Glutamatergic neuron (in vitro differentiated cells): Measurements from ENCODE around the gene DDIAS. TPM values are rescaled to one million over a fixed set of nuclear protein-coding genes. Genes with fewer than 3 reads are reported as not detected.
"Not testable (repeated sequence)": the region's sequence is repeated elsewhere in the genome, so short reads cannot be mapped to it uniquely, and the experiment has no call there.

Experiments used
- DNase-seq: peaks from one replicate; pipeline ENCODE4 v3.0.0; 2022
- H3K27ac Mint-ChIP-seq: one replicate; pipeline ENCODE4 v1.8.0; 2020; ENCODE audit warnings: mild to moderate bottlenecking, mixed read lengths, inconsistent platforms; ENCODE audit not compliant: unreplicated experiment
- H3K27me3 Mint-ChIP-seq: one replicate; pipeline ENCODE4 v1.8.0; 2020; ENCODE audit warnings: mild to moderate bottlenecking, moderate library complexity, mixed read lengths, inconsistent platforms; ENCODE audit not compliant: unreplicated experiment
- H3K36me3 Mint-ChIP-seq: one replicate; pipeline ENCODE4 v1.8.0; 2020; ENCODE audit warnings: mild to moderate bottlenecking, mixed read lengths, inconsistent platforms; ENCODE audit not compliant: unreplicated experiment
- H3K4me1 Mint-ChIP-seq: one replicate; pipeline ENCODE4 v1.8.0; 2020; ENCODE audit warnings: mild to moderate bottlenecking, low read depth, mixed read lengths, inconsistent platforms; ENCODE audit not compliant: unreplicated experiment
- H3K4me3 Mint-ChIP-seq: one replicate; pipeline ENCODE4 v1.8.0; 2020; ENCODE audit warnings: mild to moderate bottlenecking, mixed read lengths, inconsistent platforms; ENCODE audit not compliant: unreplicated experiment
- H3K9me3 Mint-ChIP-seq: one replicate; pipeline ENCODE4 v1.8.0; 2020; ENCODE audit warnings: mild to moderate bottlenecking, moderate library complexity, mixed read lengths, inconsistent platforms; ENCODE audit not compliant: unreplicated experiment
- total RNA-seq: library from RNA; stranded (reverse); fragmentation: NEBNext Ultra II Directional; extraction: Animal tissue kit (Norgen Biotek cat#: 25700); gene quantifications from one replicate; pipeline ENCODE4 v1.2.1, GENCODE V29; 2021; ENCODE audit not compliant: unreplicated experiment
- TF ChIP-seq, protein P1 (sequence below): fragments of 200-600 bp; sonication (generic); IDR thresholded peaks from one replicate; pipeline ENCODE4 v1.5.0; 2021; ENCODE audit not compliant: partially characterized antibody, unreplicated experiment

Gene DDIAS
- total RNA-seq, 1 donor from 2014 or later: 2.0 TPM

DNA sequence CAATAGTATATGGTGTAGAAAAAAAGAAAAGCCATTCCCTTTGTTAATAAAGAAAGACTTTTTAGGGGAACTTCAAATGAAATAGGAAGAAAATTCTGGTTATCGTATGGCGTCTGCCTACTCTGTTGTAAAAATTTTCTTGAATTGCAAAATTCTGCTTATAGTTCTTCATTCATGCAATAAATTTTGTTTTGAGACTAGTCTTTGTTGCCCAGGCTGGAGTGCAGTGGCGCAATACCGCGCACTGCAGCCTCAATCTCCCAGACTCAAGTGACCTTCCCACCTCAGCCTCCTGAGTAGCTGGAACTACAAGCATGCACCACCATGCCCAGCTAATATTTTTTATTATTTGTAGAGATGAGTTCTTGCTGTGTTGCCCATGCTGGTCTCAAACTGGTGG, 5.8 kb downstream of the DDIAS start:
- TF ChIP-seq, protein P1, sequence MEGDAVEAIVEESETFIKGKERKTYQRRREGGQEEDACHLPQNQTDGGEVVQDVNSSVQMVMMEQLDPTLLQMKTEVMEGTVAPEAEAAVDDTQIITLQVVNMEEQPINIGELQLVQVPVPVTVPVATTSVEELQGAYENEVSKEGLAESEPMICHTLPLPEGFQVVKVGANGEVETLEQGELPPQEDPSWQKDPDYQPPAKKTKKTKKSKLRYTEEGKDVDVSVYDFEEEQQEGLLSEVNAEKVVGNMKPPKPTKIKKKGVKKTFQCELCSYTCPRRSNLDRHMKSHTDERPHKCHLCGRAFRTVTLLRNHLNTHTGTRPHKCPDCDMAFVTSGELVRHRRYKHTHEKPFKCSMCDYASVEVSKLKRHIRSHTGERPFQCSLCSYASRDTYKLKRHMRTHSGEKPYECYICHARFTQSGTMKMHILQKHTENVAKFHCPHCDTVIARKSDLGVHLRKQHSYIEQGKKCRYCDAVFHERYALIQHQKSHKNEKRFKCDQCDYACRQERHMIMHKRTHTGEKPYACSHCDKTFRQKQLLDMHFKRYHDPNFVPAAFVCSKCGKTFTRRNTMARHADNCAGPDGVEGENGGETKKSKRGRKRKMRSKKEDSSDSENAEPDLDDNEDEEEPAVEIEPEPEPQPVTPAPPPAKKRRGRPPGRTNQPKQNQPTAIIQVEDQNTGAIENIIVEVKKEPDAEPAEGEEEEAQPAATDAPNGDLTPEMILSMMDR: no peak
- Mint-ChIP-seq H3K36me3 (peaks cover 6% of the 10 kb centered on the region), H3K27ac (no peak overlapping the region), H3K9me3 (no peaks in the 10 kb centered on the region), H3K4me3 (no peak overlapping the region), H3K27me3 (no peaks in the 10 kb centered on the region), H3K4me1 (peaks cover 1% of the 10 kb centered on the region)
- no peak for DNase-seq

DNA sequence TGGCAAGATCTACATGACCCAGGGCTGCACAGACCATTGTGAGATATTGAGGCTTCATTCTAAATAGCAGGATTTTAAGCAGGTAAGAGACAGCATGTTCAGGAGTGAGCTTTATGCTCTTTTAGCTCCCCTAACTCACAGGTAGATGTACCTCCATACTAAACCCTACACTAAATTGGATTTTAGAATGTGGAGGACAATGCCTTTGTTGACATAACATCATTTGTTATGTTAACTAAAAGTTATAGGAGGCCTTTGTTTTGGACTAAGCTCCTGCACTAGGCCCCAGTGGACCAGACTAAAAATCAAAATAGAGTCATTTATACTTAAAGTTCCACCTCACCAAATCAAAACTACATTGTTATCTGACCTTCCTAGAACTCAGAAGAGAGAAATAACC, 6.8 kb downstream of the DDIAS start:
- Mint-ChIP-seq H3K27ac (no peak overlapping the region), H3K36me3 (peaks cover 11% of the 10 kb centered on the region), H3K27me3 (no peaks in the 10 kb centered on the region), H3K4me3 (no peak overlapping the region), H3K4me1 (no peaks in the 10 kb centered on the region), H3K9me3 (no peaks in the 10 kb centered on the region)
- no peak for DNase-seq
- TF ChIP-seq, protein P1: no peak

DNA sequence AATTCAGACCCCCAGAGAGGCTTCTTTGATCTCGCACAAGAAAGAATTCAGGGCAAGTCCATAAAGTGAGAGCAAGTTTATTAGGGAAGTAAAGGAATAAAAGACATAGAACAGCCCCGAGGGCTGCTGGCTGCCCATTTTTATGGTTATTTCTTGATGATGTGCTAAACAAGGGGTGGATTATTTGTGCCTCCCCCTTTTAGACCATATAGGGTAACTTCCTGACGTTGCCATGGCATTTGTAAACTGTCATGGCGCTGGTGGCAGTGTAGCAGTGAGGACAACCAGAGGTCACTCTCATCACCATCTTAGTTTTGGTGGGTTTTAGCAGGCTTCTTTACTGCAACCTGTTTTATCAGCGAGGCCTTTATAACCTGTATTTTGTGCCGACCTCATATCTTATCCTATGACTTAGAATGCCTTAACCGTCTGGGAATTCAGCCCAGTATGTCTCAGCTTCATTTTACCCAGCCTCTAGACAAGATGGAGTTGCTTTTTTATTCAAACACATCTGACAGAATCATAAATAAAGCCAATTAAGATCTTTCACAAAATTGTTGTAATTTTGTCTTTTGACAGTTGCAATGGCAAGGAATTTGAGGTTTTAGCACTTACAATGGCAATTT, 7.6 kb downstream of the DDIAS start:
- H3K4me3 Mint-ChIP-seq: no peak overlapping the region
- peaks cover 11% of the 10 kb centered on the region for H3K36me3 Mint-ChIP-seq
- H3K27me3 Mint-ChIP-seq: no peaks in the 10 kb centered on the region
- TF ChIP-seq, protein P1: no peak
- no peaks in the 10 kb centered on the region for H3K9me3 Mint-ChIP-seq
- no peak overlapping the region for H3K27ac Mint-ChIP-seq
- no peak for DNase-seq
- no peaks in the 10 kb centered on the region for H3K4me1 Mint-ChIP-seq

DNA sequence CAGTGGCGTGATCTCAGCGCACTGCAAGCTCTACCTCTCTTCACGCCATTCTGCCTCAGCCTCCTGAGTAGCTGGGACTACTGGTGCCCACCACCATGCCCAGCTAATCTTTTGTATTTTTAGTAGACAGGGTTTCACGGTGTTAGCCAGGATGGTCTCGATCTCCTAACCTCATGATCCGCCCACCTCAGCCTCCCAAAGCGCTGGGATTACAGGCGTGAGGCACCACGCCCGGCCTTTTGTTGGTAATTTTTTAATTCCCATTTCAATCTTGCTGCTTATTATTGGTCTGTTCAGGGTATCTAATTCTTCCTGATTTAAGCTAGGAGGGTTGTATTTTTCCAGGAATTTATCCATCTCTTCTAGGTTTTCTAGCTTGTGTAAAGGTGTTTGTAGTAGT, 18.2 kb downstream of the DDIAS start:
- not testable (repeated sequence) for H3K27me3 Mint-ChIP-seq, H3K9me3 Mint-ChIP-seq, H3K27ac Mint-ChIP-seq, H3K4me1 Mint-ChIP-seq, DNase-seq, H3K36me3 Mint-ChIP-seq, H3K4me3 Mint-ChIP-seq

DNA sequence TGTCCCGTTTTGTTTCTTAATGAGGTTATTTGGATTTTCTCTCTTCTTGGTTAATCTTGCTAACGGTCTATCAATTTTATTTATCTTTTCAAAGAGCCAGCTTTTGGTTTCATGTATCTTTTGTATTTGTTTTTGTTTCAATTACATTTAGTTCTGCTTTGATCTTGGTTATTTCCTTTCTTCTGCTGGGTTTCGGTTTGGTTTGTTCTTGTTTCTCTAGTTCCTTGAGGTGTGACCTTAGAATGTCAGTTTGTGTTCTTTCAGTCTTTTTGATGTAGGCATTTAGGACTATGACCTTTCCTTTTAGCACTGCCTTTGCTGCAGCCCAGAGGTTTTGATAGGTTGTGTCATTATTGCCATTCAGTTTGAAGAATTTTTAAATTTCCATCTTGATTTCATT, 18.7 kb downstream of the DDIAS start:
- H3K4me1 Mint-ChIP-seq, H3K27ac Mint-ChIP-seq, H3K4me3 Mint-ChIP-seq, H3K27me3 Mint-ChIP-seq, H3K36me3 Mint-ChIP-seq, H3K9me3 Mint-ChIP-seq, DNase-seq: not testable (repeated sequence)

DNA sequence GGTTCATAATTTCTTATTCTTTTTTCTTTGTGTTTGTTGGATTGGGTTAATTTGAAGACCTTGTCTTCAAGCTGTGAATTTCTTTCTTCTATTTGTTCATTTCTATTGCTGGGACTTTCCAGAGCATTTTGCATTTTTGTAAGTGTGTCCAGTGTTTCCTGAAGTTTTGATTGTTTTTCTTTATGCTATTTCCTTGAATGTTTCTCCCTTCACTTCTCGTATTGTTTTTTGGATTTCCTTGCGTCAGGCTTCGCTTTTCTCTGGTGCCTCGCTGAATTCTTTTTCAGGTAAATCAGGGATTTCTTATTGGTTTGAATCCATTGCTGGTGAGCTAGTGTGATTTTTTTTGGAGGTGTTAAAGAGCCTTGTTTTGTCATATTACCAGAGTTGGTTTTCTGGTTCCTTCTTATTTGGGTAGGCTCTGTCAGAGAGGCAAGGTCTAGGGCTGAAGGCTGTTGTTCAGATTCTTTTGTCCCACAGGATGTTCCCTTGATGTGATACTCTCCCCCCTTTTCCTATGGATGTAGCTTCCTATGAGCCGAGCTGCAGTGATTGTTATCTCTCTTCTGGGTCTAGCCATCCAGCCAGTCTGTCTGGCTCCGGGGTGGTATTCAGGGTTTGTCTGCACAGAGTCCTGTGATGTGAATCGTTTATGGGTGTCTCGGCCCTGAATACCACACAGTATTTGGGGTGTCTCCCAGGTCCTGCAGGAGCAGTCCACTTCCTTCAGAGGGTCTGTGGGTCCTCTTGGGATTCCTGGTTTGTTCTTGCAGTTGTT, 21.0 kb downstream of the DDIAS start:
- H3K4me3 Mint-ChIP-seq, DNase-seq, H3K4me1 Mint-ChIP-seq, H3K9me3 Mint-ChIP-seq, H3K36me3 Mint-ChIP-seq, H3K27ac Mint-ChIP-seq, H3K27me3 Mint-ChIP-seq: not testable (repeated sequence)
